Omental fat pad (tissue), 4 donors: Measurements from ENCODE around the gene TAAR9. TPM values are rescaled to one million over a fixed set of nuclear protein-coding genes. Genes with fewer than 3 reads are reported as not detected.

Source experiments
- ATAC-seq: fragments of 150-250 bp; one replicate; pipeline ENCODE4 v1.9.1; 2016; ENCODE audit warnings: mild to moderate bottlenecking, moderate library complexity; ENCODE audit not compliant: low FRiP score
- DNase-seq: peaks from one replicate; pipeline ENCODE4 v3.0.0-alpha.2; 2019; ENCODE audit warnings: low spot score
- CTCF ChIP-seq, 3 donors: fragments of 450-650 bp; IDR thresholded peaks; one replicate each; pipeline ENCODE4 v1.5.1; 2016 to 2017; ENCODE audit warnings: antibody characterized with exemption in 3 of 3, mild to moderate bottlenecking in 3 of 3, moderate library complexity in 2 of 3
- total RNA-seq, 4 donors: library from RNA; depleted of rRNA; stranded (reverse); fragments of >200 nt; gene quantifications; one replicate each; pipeline ENCODE4 v1.1.0, GENCODE V29; 2016

Gene TAAR9
- not detected for total RNA-seq

- no peak for DNase-seq
- no peak for ATAC-seq
- no peak for TF ChIP-seq CTCF (IDR thresholded peaks at IDR 0.05)
These were observed at the start of gene TAAR9 for GRCh38 chr6:132537977-132538376. Gene TAAR9, plus strand, starts transcription at chr6:132538277. Its CDS starts 13 bp downstream, at chr6:132538290.

GRCh38 chr6:132489376-132489775 lies 48.7 kb upstream of the TAAR9 start:
- DNase-seq (no peak), ATAC-seq (no peak)
- no peak for TF ChIP-seq CTCF (IDR thresholded peaks at IDR 0.05)

- DNase-seq (no peak), ATAC-seq (peak; percentile 48)
- no peak for TF ChIP-seq CTCF (IDR thresholded peaks at IDR 0.05)
These were observed 48.1 kb upstream of the TAAR9 start for GRCh38 chr6:132490024-132490423.

GRCh38 chr6:132490478-132491204 lies 47.4 kb upstream of the TAAR9 start:
- ATAC-seq, result no peak
- no peak for TF ChIP-seq CTCF (IDR thresholded peaks at IDR 0.05)
- no peak for DNase-seq

GRCh38 chr6:132491303-132491702 lies 46.8 kb upstream of the TAAR9 start:
- peak; percentile 48 for DNase-seq
- TF ChIP-seq CTCF (IDR thresholded peaks at IDR 0.05), result no peak
- ATAC-seq, result no peak

GRCh38 chr6:132491881-132492280 lies 46.2 kb upstream of the TAAR9 start:
- ATAC-seq (no peak), DNase-seq (no peak)
- no peak for TF ChIP-seq CTCF (IDR thresholded peaks at IDR 0.05)

GRCh38 chr6:132494954-132495353 lies 43.1 kb upstream of the TAAR9 start:
- TF ChIP-seq CTCF (IDR thresholded peaks at IDR 0.05), result no peak
- DNase-seq, result no peak
- no peak for ATAC-seq
